Mucosa of descending colon (tissue), 3 donors: ENCODE data around the gene OR5AK2. TPM values are rescaled to one million over a fixed set of nuclear protein-coding genes. Genes with fewer than 3 reads are reported as not detected.

Experiments
- ATAC-seq: fragments of 200-7000 bp; cut with Tn5 transposase; one replicate; pipeline ENCODE4 v1.9.1; 2020; ENCODE audit warnings: mild to moderate bottlenecking, moderate library complexity
- DNase-seq, 3 donors: peaks; one replicate each; pipeline ENCODE4 v3.0.0-alpha.2; 2020
- H3K36me3 ChIP-seq: fragments of 200-600 bp; one replicate; pipeline ENCODE4 v1.8.0; 2021; ENCODE audit warnings: low read depth, mild to moderate bottlenecking
- H3K4me1 ChIP-seq: fragments of 200-600 bp; one replicate; pipeline ENCODE4 v1.8.0; 2021; ENCODE audit warnings: low read depth, mild to moderate bottlenecking
- H3K4me3 ChIP-seq: fragments of 200-600 bp; one replicate; pipeline ENCODE4 v1.8.0; 2021; ENCODE audit warnings: mild to moderate bottlenecking
- H3K9me3 ChIP-seq: fragments of 200-600 bp; one replicate; pipeline ENCODE4 v1.8.0; 2021; ENCODE audit warnings: mild to moderate bottlenecking
- intact Hi-C, 2 donors: fragments of 100-400 bp; cut with DNase I in 1 of 2; cut with micrococcal nuclease in 1 of 2; formaldehyde crosslinking; loops; one replicate each; pipeline versions ENCODE4 v1.11.0 to v1.11.1; 2022; cut with DNase I, micrococcal nuclease
- total RNA-seq, 3 donors: library from RNA; stranded (reverse); fragmentation: NEBNext Ultra II Directional in 2 of 3; extraction: Animal tissue kit (Norgen Biotek cat#: 25700) in 2 of 3; gene quantifications; one replicate each; pipeline versions ENCODE4 v1.2.1 to v1.2.4, GENCODE V29; 2021 to 2023
- TF ChIP-seq, protein P1 (sequence below): fragments of 200-600 bp; IDR thresholded peaks from one replicate; pipeline ENCODE4 v1.8.0; 2022; ENCODE audit warnings: antibody characterized with exemption, mild to moderate bottlenecking
- donor health status: DM: no; HTN: no; CAD: no; lungs with moderate emphysema.
- donor health status: DM: no; HTN: no; CAD: no.
- donor health status: DM: no; HTN: yes; CAD: no.

Gene OR5AK2
- total RNA-seq, 3 donors from 2014 or later: not detected

DNA sequence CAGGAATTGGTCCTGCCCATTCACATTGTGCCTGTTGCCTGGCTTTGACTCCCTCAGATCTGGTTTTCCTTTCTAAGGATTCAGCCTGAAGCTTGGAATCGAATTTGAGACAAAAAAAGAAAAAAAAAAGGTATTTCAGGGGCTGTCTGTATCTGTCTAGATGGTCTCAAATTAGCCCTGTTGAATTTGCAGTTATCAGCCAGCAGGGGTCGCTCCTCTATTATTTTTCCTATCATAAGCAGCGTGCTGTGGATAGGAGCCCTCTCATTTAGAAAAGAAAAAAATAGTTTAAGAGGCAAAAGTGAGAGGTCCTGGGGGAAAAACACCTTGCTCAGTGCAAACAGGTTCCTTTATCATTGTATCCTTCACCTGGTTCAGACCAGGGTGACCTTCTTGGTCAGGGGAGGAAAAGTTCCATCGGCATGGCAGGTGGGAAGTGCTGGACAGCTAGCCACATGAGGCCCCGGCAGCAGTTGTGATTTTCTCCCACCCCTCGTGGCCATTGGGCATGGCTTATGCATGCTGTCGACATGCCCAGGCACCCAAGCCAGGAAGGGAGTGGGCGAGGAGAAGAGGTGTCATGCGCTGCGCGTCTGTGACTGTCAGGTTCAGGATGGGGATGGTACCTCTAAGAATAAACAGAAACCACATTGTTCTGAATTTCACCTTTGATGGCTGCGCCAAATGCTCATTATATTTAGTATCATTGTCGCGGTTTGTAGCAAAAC, 13.1 kb downstream of the OR5AK2 start:
- ATAC-seq (no peak), DNase-seq (no peak)
- Histone ChIP-seq H3K4me3 (no peak overlapping the region), H3K36me3 (no peaks in the 10 kb centered on the region), H3K9me3 (peaks cover 9% of the 10 kb centered on the region), H3K4me1 (no peaks in the 10 kb centered on the region)
- intact Hi-C loops: no loop called here
- TF ChIP-seq, protein P1, sequence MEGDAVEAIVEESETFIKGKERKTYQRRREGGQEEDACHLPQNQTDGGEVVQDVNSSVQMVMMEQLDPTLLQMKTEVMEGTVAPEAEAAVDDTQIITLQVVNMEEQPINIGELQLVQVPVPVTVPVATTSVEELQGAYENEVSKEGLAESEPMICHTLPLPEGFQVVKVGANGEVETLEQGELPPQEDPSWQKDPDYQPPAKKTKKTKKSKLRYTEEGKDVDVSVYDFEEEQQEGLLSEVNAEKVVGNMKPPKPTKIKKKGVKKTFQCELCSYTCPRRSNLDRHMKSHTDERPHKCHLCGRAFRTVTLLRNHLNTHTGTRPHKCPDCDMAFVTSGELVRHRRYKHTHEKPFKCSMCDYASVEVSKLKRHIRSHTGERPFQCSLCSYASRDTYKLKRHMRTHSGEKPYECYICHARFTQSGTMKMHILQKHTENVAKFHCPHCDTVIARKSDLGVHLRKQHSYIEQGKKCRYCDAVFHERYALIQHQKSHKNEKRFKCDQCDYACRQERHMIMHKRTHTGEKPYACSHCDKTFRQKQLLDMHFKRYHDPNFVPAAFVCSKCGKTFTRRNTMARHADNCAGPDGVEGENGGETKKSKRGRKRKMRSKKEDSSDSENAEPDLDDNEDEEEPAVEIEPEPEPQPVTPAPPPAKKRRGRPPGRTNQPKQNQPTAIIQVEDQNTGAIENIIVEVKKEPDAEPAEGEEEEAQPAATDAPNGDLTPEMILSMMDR: no peak

- DNase-seq: no peak
- H3K4me1 ChIP-seq: no peaks in the 10 kb centered on the region
- intact Hi-C loops: no loop called here
- TF ChIP-seq, protein P1: no peak
- H3K36me3 ChIP-seq: no peaks in the 10 kb centered on the region
- H3K9me3 ChIP-seq: no peaks in the 10 kb centered on the region
- ATAC-seq: peak; percentile 57
- H3K4me3 ChIP-seq: no peak overlapping the region
These were observed 19.7 kb downstream of the OR5AK2 start for GRCh38 chr11:57008373-57008772.

DNA sequence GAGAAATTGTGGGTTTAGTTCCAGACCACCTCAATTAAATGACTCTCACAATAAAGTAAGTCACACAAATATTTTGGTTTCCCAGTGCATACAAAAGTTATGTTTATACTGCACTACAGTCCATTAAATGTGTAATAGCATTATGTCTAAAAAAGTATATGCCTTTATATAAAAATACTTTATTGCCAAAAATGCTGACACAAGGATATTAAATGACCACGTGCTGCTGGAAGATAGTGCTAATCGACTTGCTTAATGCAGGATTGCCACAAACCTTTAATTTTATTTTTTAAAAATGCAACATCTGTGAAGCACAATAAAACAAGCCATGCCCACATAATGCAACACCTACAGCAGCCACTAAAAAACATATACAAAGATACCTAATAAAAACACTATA, 27.0 kb downstream of the OR5AK2 start:
- ATAC-seq (no peak), DNase-seq (no peak)
- intact Hi-C loops: no loop called here
- Histone ChIP-seq H3K4me3 (no peak overlapping the region), H3K9me3 (no peaks in the 10 kb centered on the region), H3K36me3 (no peaks in the 10 kb centered on the region), H3K4me1 (no peaks in the 10 kb centered on the region)
- TF ChIP-seq, protein P1: no peak

GRCh38 chr11:57031556-57031955, 42.8 kb downstream of the OR5AK2 start:
- no peak for ATAC-seq
- Histone ChIP-seq H3K9me3 (no peaks in the 10 kb centered on the region), H3K36me3 (no peaks in the 10 kb centered on the region), H3K4me3 (no peak overlapping the region), H3K4me1 (no peaks in the 10 kb centered on the region)
- DNase-seq: no peak
- intact Hi-C loops: no loop called here
- TF ChIP-seq, protein P1: no peak

Other genes starting within 250 kb of the OR5AK2 start
- not detected for gene OR9G4, start 240.2 kb upstream of the OR5AK2 start, total RNA-seq
- 1 to 10 TPM in 1 of 3 donors, under 1 TPM in 1, not detected in 1; 0.19 to 1.4 TPM for gene LRRC55, start 193.0 kb downstream of the OR5AK2 start, total RNA-seq
- 1 to 10 TPM; 2.4 to 5.7 (median 2.8) TPM for gene APLNR, start 248.3 kb downstream of the OR5AK2 start, total RNA-seq